AG10803 (cell line): ENCODE measurements around the gene SDHAF1.
A peak's percentile ranks its signal among the peaks of the same experiment; 100 is the strongest.
"Not testable (repeated sequence)": the region's sequence is repeated elsewhere in the genome, so short reads cannot be mapped to it uniquely, and the experiment has no call there.

Experiments used
- DNase-seq: peaks from one replicate; pipeline ENCODE4 v3.0.0; 2010; ENCODE audit warnings: low read depth
- H3K4me3 ChIP-seq: 2 replicates; pipeline ENCODE4 v1.5.1; 2011; ENCODE audit warnings: mild to moderate bottlenecking, low read length, control low read depth
- CTCF ChIP-seq: conservative IDR thresholded peaks from 2 replicates; pipeline ENCODE4 v1.5.1; 2011; ENCODE audit warnings: mild to moderate bottlenecking, low read length, control low read depth, inconsistent platforms

Gene SDHAF1

GRCh38 chr19:36030264-36031148 lies 35.5 kb downstream of the SDHAF1 start:
- peak; percentile 47 for TF ChIP-seq CTCF
- no peak overlapping the region for H3K4me3 ChIP-seq
- DNase-seq: peak; percentile 59

GRCh38 chr19:36031308-36031707 lies 36.3 kb downstream of the SDHAF1 start:
- TF ChIP-seq CTCF: no peak
- DNase-seq: no peak
- peak overlapping the region; percentile 10; the same call in 1 of the 2 replicates for H3K4me3 ChIP-seq

- peak; percentile 67 for DNase-seq
- H3K4me3 ChIP-seq: peak within 1 kb of the TSS; percentile 91
- no peak for TF ChIP-seq CTCF
These were observed 37.5 kb downstream of the SDHAF1 start, which contains the start of gene CLIP3 for GRCh38 chr19:36032251-36033104. Gene CLIP3 (minus strand): TSS chr19:36032873. CDS start chr19:36032357, 516 bp downstream.

- no peak overlapping the region for H3K4me3 ChIP-seq
- TF ChIP-seq CTCF: no peak
- no peak for DNase-seq
These were observed 45.5 kb downstream of the SDHAF1 start for GRCh38 chr19:36040495-36040894.

- not testable (repeated sequence) for H3K4me3 ChIP-seq, DNase-seq
These were observed 46.1 kb downstream of the SDHAF1 start for GRCh38 chr19:36041092-36041491.

GRCh38 chr19:36041831-36042230 lies 46.8 kb downstream of the SDHAF1 start:
- no peak for TF ChIP-seq CTCF
- no peak overlapping the region for H3K4me3 ChIP-seq
- DNase-seq: peak; percentile 96

GRCh38 chr19:36043952-36044351 lies 49.0 kb downstream of the SDHAF1 start:
- DNase-seq: no peak
- no peak for TF ChIP-seq CTCF
- no peak overlapping the region for H3K4me3 ChIP-seq
